ENCODE measurements around the gene L3MBTL4.

- no peak for TF ChIP-seq GATA3 (IDR thresholded peaks at IDR 0.05; ENCODE audit: low read depth, low read length)
- no peak for TF ChIP-seq GATA2 (IDR thresholded peaks at IDR 0.05; ENCODE audit: low read depth, low read length)
These were observed 410.6 kb downstream of the L3MBTL4 start for GRCh38 chr18:6004119-6004518.
